HAP-1 (cell line): ENCODE measurements around the gene VPS37D.

Experiments
- DNase-seq, 2 experiments: peaks; one replicate each; pipeline ENCODE4 v3.0.0-alpha.2; 2016 to 2020; ENCODE audit warnings: low spot score in 2 of 2
- H3K27me3 ChIP-seq: fragments of 250-450 bp; sonication (Bioruptor Pico); 2 replicates; pipeline ENCODE4 v1.5.1; 2020; ENCODE audit warnings: low read depth, mild to moderate bottlenecking, moderate library complexity
- H3K36me3 ChIP-seq: fragments of 250-450 bp; sonication (Bioruptor Pico); replicated peaks from 2 replicates; pipeline ENCODE4 v1.5.1; 2020; ENCODE audit warnings: mild to moderate bottlenecking
- H3K4me1 ChIP-seq: fragments of 250-450 bp; sonication (Bioruptor Pico); 2 replicates; pipeline ENCODE4 v1.5.1; 2020; ENCODE audit warnings: mild to moderate bottlenecking
- H3K4me3 ChIP-seq: fragments of 250-450 bp; sonication (Bioruptor Pico); 2 replicates; pipeline ENCODE4 v1.5.1; 2020; ENCODE audit warnings: mild to moderate bottlenecking, moderate library complexity
- H3K9me3 ChIP-seq: fragments of 250-450 bp; sonication (Bioruptor Pico); 2 replicates; pipeline ENCODE4 v1.5.1; 2020; ENCODE audit warnings: mild to moderate bottlenecking, moderate library complexity
- in situ Hi-C: fragments of 300-500 bp; cut with MboI; formaldehyde crosslinking; loops from 3 replicates; pipeline ENCODE4 v1.14.3; 2020; ENCODE audit warnings: low sequenced_read_pairs, inconsistent platforms, mixed read lengths

Gene VPS37D

DNA sequence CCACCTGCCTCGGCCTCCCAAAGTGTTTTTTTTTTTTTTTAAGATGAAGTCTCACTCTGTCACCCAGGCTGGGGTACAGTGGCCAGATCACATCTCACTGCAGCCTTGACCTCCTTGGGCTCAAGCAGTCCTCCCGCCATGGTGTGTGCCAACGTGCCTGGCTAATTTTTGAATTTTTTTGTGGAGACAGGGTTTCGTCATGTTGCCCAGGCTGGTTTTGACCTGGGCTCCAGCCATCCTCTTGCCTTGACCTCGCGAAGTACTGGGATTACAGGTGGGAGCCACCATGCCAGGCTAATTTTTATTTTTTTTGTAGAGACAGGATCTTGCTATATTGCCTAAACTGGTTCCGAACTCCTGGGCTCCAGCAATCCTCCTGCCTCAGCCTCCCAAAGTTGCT, 34.3 kb upstream of the VPS37D start:
- Histone ChIP-seq H3K27me3 (peaks cover 8% of the 10 kb centered on the region; the same call in 1 of the 2 replicates), H3K4me1 (no peaks in the 10 kb centered on the region), H3K4me3 (no peak overlapping the region), H3K36me3 (no peaks in the 10 kb centered on the region), H3K9me3 (no peaks in the 10 kb centered on the region)
- in situ Hi-C loops = no loop called here
- no peak for DNase-seq

DNA sequence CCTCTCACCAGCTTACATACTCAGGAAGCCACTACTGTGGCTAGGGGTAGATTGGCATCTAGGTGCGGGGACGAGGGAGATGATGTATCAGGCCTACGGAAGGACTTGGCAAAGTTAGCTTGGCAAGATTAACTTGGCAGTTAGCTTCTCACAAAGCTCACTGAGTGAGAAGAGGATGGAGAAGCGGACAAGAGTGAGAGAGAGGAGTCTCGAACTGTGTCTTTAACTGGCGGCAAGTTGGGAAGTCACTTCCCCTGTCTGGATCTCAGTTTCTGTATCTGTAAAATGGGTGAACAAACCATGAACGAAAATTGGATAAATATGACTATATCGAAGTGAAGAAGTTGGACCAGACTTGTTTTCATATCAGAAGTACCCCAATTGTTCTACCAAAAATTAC, 33.8 kb upstream of the VPS37D start:
- in situ Hi-C loops = no loop called here
- Histone ChIP-seq H3K4me1 (no peaks in the 10 kb centered on the region), H3K27me3 (0 out of 2 replicates have a peak, but pooled peaks cover 3% of the 10 kb centered on the region), H3K4me3 (no peak overlapping the region), H3K9me3 (no peaks in the 10 kb centered on the region), H3K36me3 (no peaks in the 10 kb centered on the region)
- DNase-seq = no peak

DNA sequence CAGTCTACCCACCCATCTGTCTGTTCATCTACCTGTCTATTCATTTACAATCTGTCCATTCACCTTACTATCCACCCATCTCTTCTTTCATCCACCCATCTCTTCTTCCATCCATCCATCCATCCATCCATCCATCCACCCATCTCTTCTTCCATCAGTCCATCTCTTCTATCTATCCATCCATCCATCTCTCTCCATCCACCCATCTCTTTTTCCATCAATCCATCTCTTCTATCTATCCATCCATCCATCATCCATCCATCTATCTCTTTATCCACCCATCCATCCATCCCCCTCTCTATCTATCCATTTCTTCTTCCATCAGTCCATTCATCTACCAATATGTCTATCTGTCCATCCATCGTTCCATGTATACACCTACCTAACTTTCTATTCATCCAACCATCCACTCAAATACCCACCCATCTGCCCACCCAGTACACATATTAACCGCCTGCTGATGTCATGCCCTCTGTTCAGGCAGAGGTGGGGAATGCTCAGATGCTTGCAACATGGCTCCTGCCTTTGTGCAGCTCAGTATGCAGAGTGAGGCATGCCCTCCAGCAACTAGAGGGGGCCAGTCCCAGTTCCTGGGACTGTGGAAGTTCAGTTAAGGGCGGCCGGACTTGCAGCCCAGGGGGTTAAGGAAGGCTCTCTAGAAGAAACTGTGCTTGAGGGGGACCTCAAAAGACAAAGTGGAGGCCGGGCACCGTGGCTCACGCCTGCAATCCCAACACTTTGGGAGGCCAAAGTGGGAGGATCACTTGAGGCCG, 32.0 kb upstream of the VPS37D start:
- H3K4me3 ChIP-seq = no peak overlapping the region
- DNase-seq = no peak
- in situ Hi-C loops = no loop called here

DNA sequence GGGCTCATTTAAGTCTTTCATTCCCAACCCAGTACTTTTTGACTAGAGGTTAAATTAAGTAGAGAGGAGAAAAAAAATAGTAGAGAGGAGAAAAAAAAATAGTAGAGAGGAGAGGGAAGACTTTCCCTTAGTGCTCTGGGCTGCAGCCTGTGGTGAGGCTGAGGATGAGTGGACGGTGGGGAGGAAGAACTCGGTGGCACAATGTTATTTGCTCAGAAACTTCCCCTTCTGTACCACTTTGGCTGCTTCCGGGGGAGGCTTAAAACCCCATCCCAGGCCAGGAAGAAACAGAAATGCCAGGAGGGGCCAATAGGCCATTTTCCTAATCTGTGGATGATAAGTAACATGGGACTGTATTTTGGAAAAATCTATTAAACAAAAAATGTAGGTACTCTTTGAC, 28.7 kb upstream of the VPS37D start:
- H3K36me3 ChIP-seq = no peaks in the 10 kb centered on the region
- no peaks in the 10 kb centered on the region for H3K4me1 ChIP-seq
- no peak overlapping the region for H3K4me3 ChIP-seq
- no peak for DNase-seq
- no peaks in the 10 kb centered on the region for H3K9me3 ChIP-seq
- H3K27me3 ChIP-seq = no peaks in the 10 kb centered on the region
- in situ Hi-C loops = no loop called here

More for the DNA sequence above, 32.0 kb upstream of the VPS37D start:
- Histone ChIP-seq H3K27me3 (0 out of 2 replicates have a peak, but pooled peaks cover 3% of the 10 kb centered on the region), H3K36me3 (no peaks in the 10 kb centered on the region), H3K9me3 (no peaks in the 10 kb centered on the region), H3K4me1 (no peaks in the 10 kb centered on the region)

DNA sequence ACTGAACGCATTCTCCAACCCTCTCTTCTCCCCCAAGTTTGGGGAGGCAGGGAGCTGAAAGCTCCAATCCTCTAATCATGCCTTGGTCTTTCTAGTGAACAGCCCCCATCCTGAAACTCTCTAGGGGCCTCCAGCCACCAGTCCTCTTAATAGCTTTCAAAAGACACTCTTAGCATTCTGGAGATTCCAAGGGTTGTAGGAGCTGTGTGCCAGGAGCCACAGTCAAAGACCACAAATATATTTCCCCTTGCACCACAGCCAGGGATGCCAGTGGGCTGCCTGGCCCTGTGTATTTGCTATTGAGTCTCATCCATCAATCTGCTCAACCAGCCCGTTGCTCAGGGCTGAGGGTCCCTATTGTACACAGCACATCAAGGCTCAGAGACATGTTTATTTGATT, 24.8 kb upstream of the VPS37D start:
- Histone ChIP-seq H3K4me3 (no peak overlapping the region), H3K36me3 (no peaks in the 10 kb centered on the region), H3K4me1 (peaks cover under 1% of the 10 kb centered on the region; the same call in 1 of the 2 replicates), H3K9me3 (no peaks in the 10 kb centered on the region), H3K27me3 (peaks cover under 1% of the 10 kb centered on the region; the same call in 1 of the 2 replicates)
- DNase-seq = no peak
- in situ Hi-C loops = no loop called here

DNA sequence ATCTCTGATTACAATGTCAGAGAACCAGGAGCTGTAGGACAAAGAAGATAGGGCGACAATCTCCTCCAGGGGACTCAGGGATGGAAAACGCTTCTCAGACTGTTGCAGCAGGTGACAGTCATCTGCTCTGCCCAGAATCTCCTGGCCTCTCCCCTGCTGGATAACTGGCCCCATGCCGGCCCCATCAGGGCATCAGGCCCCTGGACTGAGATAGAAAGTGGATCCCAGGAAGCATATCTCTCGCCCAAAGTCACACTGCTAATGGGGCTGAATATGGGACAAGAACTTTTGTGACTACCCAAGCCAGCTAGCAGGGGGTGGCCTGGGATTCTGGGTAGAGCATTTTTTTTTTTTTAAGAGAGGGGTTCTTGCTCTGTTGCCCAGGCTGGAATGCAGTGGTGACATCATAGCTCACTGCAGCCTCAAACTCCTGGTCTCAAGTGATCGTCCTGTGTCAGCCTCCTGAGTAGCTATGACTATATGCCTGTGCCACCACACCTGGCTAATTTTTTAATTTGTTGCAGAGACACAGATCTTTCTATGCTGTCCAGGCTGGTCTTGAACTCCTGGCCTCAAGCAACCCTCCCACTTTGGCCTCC, 22.8 kb upstream of the VPS37D start:
- peaks cover 5% of the 10 kb centered on the region for H3K27me3 ChIP-seq
- no peak for DNase-seq
- H3K4me1 ChIP-seq = peaks cover 4% of the 10 kb centered on the region
- no peak overlapping the region for H3K4me3 ChIP-seq
- no peaks in the 10 kb centered on the region for H3K9me3 ChIP-seq
- H3K36me3 ChIP-seq = no peaks in the 10 kb centered on the region
- in situ Hi-C loops = no loop called here

DNA sequence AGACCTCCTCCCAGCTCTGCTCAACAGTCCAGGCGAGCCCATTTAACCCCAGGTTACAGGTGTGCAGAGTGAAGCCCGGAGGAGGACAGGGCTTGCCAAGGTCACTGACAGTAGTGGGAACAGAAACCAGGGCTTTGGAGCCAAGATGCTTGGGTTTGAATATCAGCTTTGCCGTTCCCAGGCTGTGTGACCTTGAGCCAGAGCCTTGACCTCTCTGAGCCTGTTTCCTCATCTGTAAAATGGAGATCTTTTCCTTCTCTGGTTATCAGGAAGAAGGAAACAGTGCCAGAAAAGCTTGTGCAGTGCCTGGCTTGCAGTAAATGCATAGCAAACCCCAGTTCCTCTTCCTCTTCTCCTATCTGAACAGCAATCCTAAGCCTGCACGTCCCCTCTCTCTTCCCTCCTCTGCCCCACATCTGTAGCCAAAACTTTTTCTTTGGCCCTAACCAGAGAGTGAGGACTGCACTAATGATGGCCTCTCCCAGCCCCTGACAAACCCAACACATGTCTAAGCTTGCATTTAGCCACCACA, 21.9 kb upstream of the VPS37D start:
- in situ Hi-C loops = no loop called here
- no peak for DNase-seq
- H3K9me3 ChIP-seq = no peaks in the 10 kb centered on the region
- H3K4me3 ChIP-seq = no peak overlapping the region
- peaks cover 5% of the 10 kb centered on the region for H3K27me3 ChIP-seq
- H3K4me1 ChIP-seq = peaks cover 4% of the 10 kb centered on the region
- H3K36me3 ChIP-seq = no peaks in the 10 kb centered on the region

DNA sequence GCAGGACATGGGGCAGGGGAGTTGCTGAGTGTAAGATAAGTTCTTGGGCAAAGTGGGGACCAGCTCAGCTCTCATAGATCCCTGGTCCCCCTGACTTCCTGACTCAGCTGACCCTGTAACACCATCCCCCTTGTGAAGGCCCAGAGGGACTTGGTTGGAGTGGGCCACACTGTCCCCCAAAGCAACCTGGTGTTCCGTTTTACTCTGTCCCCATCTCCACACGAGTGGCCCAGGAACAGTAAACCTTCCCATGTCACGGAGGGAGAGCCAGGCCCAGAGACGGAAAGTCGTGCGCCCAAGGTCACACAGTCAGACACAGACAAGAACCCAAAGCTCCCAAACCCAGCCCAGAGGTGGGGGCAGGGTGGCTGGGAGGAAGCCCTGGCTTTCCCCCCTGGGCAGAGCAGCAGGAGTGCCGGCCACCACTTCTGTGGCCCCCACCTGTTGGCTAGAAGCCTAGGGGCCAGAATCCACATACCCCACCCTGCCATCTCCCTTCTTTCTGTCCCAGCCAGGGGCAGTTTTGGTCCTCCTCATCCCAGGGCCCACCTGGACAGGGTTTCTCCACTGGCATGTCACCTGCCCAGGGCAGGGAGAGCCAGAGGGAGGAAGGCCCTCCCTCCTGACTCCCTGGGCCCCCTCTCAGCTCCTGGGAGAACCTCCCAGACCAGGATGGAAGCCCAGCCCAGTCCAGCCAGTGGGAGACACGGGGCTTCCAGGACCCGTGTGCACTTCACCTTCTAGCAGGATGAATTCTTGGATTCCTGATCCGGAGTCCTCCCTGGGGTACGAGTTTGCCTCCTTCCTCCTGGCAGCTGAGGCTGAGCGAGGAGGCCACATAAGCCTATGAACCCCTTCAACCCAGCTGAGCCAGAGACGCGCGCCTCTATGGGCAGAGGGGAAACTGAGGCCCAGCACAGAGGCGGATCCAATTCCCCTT, 20.6 kb upstream of the VPS37D start:
- H3K4me1 ChIP-seq = peaks cover 4% of the 10 kb centered on the region
- H3K9me3 ChIP-seq = no peaks in the 10 kb centered on the region
- DNase-seq = no peak
- no peaks in the 10 kb centered on the region for H3K36me3 ChIP-seq
- H3K4me3 ChIP-seq = peak overlapping the region; percentile 36
- peaks cover 5% of the 10 kb centered on the region for H3K27me3 ChIP-seq
- in situ Hi-C loops = no loop called here

DNA sequence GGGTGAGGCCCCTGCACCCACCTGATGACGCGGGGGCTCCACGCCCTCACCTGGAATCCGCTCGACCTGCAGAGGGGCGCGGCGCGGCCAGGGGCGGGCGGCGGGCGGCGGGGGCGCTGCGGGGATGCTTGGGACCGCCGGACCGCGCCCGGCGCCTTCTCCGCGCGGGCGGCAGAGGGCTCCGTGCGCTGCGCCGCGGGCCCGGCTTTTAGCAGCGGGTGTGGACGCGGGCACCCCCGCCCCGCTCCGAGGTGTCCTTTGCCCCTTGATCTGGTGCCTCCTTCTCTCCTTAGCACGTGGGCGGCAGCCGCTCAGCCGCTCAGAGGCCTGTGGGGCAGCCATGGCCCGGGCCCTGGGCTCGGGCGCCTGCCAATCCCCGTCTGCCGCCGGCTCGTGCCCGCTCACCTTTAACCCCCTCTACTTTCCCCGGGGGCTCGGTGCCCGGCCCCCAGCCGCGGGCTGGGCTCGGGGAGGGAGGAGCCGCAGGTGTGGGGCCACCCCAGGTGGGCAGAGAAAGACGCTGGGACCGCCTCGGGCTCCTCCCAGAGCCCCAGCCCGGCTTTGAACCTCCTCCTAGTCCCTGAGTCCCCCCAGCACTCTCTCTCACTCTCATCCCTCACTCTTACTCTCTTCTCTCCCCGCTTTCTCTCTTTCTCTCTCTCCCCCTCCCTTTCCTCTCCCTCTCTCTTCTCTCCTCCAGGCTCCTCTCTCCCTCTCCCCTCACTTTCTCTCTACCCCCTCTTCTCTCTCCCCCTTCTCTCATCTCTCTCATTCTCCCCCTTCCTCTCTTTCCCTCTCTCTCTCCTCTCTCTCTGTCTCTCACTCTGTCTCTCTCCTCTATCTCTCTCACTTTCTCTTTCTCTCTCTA, 19.7 kb upstream of the VPS37D start:
- in situ Hi-C loops = no loop called here
- peaks cover 5% of the 10 kb centered on the region for H3K27me3 ChIP-seq

DNA sequence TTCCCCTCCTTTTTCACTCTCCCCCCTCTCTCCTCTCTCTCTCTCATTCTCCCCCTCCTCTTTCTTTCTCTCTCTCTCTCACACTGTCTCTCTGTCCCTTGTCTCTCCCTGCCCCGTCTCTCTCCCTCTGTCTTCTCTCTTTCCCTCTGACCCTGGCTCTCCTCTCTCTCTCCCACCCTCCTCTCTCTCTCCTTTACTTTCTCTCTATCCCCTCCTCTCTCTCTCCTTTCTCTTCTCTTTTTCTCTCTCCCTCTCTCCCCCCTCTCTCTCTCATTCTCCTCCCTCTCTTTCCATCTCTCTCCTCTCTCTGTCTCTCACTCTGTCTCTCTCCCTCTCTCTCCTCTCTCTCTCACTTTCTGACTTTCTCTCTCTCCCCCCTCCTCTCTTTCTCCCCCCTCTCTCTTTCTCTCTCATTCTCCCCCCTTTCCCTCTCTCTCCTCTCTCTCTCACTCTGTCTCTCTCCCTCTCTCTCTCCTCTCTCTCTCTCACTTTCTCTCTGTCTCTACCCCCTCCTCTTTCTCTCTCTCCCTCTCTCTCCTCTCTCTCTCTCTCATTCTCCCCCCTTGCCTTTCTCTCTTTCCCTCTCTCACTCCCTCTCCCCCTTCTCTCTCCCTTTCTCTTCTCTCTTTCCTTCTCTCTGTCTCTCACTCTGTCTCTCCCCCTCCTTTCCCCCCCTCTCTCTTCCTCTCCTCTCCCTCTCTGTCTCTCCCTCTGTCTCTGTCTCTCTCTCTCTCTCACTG, 18.9 kb upstream of the VPS37D start:
- Histone ChIP-seq H3K4me3 (no peak overlapping the region), H3K27me3 (peaks cover 5% of the 10 kb centered on the region)
- in situ Hi-C loops = no loop called here

More for the DNA sequence above, 19.7 kb upstream of the VPS37D start:
- Histone ChIP-seq H3K36me3 (no peaks in the 10 kb centered on the region), H3K4me3 (peak overlapping the region; percentile 36), H3K9me3 (no peaks in the 10 kb centered on the region), H3K4me1 (peaks cover 4% of the 10 kb centered on the region)
- peak in 1 of 2 experiments; percentile 47 for DNase-seq

DNA sequence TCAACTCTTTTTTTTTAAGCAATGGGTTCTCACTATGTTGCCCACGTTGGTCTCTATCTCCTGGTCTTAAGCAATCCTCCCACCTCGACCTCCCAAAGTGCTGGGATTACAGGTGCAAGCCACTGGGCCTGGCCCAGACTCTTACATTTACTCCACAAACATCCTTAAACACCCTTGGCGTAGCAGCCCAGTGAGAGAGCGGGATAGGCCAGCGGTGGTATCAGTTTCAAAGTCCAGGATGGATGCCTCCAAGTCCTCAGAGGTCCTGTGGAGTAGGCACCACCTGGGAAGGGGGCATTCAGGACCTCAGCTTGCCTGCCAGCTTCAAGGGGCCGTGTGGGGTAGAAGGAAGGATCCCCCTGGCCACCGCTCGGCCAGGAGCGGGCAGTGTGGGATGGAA, 18.1 kb upstream of the VPS37D start:
- DNase-seq = no peak
- no peaks in the 10 kb centered on the region for H3K36me3 ChIP-seq
- H3K4me1 ChIP-seq = peaks cover 4% of the 10 kb centered on the region
- H3K9me3 ChIP-seq = no peaks in the 10 kb centered on the region
- in situ Hi-C loops = no loop called here
- no peak overlapping the region for H3K4me3 ChIP-seq
- H3K27me3 ChIP-seq = peaks cover 5% of the 10 kb centered on the region

More for the DNA sequence above, 18.9 kb upstream of the VPS37D start:
- Histone ChIP-seq H3K9me3 (no peaks in the 10 kb centered on the region), H3K4me1 (peaks cover 4% of the 10 kb centered on the region), H3K36me3 (no peaks in the 10 kb centered on the region)
- DNase-seq = no peak

DNA sequence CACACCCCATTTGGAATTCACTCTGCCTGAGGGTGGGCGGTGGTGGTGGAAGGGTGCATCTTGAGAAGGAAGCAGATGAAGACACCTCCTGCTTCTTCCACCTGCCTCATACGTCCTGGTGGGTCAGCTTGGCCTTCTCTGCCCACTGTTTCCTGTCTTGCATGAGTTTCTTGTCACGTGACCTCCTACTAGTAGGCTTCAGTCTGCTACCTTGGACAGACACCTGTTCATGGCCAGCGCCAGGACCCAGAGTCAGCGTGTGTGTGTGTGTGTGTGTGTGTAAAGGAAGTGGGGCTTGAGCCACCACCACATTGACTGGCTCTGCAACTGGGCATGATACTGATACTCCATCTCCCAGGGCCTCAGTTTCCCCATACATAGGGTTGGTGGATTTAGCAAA, 17.1 kb upstream of the VPS37D start:
- Histone ChIP-seq H3K4me1 (peaks cover 4% of the 10 kb centered on the region), H3K27me3 (peaks cover 5% of the 10 kb centered on the region), H3K4me3 (no peak overlapping the region), H3K36me3 (no peaks in the 10 kb centered on the region), H3K9me3 (no peaks in the 10 kb centered on the region)
- DNase-seq = no peak
- in situ Hi-C loops = no loop called here
